ENCODE measurements around the gene H6PD.

Gene H6PD

DNA sequence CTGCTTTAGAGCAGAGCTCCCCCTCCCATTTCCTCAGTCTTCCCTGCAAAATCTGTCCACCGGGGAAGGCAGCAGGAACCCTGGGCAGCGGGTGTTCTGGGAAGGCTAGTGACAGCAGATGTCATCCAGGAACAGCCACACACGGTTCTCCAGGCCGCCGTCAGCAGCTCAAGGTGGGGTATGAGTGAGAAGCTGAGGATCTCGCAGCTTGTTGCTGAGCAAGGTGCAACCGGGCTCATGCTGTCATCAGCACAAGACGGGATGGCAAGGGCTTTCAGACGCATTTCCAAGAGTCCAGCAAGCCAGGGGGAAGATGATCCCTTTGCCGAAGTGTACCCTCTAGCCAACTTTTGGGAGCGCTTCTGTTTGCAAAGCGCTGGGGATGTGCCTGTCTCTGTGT is 35.1 kb downstream of the H6PD start:
- H3K27ac ChIP-seq, result peak overlapping the region; percentile 42
- TF ChIP-seq, protein P1, sequence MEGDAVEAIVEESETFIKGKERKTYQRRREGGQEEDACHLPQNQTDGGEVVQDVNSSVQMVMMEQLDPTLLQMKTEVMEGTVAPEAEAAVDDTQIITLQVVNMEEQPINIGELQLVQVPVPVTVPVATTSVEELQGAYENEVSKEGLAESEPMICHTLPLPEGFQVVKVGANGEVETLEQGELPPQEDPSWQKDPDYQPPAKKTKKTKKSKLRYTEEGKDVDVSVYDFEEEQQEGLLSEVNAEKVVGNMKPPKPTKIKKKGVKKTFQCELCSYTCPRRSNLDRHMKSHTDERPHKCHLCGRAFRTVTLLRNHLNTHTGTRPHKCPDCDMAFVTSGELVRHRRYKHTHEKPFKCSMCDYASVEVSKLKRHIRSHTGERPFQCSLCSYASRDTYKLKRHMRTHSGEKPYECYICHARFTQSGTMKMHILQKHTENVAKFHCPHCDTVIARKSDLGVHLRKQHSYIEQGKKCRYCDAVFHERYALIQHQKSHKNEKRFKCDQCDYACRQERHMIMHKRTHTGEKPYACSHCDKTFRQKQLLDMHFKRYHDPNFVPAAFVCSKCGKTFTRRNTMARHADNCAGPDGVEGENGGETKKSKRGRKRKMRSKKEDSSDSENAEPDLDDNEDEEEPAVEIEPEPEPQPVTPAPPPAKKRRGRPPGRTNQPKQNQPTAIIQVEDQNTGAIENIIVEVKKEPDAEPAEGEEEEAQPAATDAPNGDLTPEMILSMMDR (conservative IDR thresholded peaks at IDR 0.05), result no peak

DNA sequence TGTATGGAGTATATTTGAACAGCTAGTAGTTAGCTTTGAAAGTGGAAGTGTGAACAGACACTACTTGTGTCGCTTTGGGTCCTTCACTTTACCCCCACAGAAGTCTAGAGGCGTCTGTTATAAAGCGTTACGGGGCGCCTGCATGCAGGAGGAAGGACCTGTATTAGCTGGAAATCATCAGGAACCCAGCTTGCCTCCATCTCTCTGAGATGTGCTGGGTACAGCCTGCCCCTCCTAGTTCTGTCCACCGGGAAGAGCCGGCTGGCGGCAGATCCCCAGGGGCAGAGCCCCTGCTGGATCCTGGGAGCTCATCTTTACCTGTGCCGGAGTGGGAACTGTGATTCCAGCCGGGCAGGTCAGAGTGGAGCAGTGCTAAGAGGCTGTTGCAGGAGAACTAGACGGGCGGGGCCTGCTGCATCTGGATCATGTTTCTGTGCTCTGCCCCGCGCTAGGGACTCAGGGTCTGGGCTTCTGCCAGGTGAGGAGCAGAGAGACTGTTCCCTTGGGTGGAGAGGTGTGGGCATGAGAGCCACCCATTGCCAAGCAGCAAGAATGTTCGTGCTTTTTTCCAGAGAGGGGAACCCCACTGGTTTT is 35.8 kb downstream of the H6PD start:
- TF ChIP-seq, protein P1 (conservative IDR thresholded peaks at IDR 0.05), result no peak
- H3K27ac ChIP-seq, result peak overlapping the region; percentile 42

DNA sequence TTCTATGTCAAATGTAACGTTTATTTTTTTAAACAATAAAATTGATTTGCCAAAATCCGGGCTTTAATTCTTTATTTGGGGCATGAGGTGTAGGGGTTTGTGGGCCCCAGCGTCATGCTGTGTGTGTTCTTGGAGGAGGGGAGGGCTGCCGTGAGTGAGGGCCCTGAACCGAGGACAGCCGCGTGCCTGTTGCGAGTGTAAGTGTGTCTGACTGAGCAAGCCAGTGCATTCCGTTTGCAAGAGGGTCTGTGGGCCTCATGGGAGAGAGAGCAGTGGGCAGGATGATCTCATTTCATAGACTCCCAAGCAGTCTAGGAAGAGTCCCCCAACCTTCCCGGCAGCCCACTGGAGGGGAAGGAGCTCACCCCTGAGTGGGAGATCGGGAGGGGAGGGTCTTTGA is 36.7 kb downstream of the H6PD start:
- no peak overlapping the region for H3K27ac ChIP-seq
- TF ChIP-seq, protein P1 (conservative IDR thresholded peaks at IDR 0.05), result no peak

DNA sequence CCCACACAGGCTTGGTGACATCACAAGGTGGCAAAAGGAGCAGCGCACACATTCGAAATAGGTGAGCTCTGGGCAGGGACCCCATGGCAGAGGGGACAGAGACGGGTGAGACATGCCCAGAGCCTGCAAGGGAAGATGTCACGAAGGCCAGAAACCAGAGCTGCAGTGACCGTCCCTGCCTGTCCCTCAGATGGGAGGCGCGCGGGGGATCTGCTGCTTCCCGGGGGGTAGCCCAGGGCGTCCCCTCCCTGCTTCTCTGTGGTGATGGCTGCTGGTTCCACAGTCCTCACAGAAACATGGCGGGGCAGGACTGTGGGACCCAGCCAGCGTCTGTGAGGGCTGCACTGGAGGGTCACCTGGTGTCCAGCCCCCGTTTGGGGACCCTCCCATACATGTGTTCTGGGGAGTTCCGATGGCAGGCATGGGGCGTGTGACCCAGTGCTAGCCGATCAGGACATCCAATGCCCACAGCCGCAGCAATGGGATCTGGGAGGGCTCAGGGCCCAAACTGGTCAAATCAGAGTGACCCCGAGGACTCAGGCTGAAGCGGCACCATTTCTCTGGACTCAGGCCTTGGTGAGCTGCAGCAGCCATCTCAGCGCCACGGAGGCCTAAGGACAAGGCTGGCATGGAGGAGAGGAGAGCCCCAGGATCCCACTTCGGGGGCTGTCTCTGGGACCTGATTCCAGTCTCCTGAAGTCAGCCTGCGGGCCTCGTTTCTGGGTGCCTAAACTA is 37.5 kb downstream of the H6PD start:
- no peak overlapping the region for H3K27ac ChIP-seq

DNA sequence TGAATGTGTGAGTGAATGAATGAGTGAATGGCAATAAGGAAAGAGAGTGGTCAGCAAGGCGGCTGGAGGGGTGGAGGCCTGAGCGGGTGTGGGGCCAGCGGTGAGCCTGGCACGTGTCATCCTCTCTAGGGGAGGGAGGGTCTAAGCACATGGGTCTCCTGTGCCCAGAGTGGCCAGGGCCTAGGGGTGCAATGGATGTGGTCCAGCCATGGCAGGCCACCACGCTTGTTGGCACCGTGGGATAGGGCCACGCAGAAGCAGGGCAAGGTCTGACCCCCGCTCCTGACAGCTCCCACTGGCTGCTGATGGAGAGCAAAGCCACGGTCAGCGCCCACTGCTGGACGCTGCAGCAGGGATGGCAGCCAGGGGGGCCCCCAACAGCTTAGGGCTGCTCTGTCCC is 38.6 kb downstream of the H6PD start:
- H3K27ac ChIP-seq, result no peak overlapping the region
- TF ChIP-seq, protein P1 (conservative IDR thresholded peaks at IDR 0.05), result no peak

More for the DNA sequence above, 37.5 kb downstream of the H6PD start:
- TF ChIP-seq, protein P1 (conservative IDR thresholded peaks at IDR 0.05), result no peak

DNA sequence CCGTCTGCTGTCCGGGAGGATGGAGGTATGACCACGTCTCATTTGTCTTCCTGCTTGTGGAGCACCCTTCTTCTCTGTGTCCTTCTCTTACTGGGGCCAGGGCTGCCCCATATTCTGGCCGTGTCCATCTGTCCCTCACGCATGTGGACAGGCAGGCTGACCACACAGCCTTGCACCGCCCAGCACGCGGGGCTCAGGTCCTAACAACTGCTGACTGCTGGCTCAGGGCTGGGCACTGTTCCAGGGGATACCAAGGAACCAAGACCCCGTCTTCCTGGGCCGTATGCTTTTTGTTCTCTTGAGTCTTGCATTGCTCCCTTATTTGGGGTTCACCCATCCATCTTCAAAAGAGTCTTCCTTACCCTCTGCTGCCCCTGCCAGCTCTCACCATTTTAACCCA is 40.6 kb downstream of the H6PD start:
- no peak overlapping the region for H3K27ac ChIP-seq
- TF ChIP-seq, protein P1 (conservative IDR thresholded peaks at IDR 0.05), result no peak

DNA sequence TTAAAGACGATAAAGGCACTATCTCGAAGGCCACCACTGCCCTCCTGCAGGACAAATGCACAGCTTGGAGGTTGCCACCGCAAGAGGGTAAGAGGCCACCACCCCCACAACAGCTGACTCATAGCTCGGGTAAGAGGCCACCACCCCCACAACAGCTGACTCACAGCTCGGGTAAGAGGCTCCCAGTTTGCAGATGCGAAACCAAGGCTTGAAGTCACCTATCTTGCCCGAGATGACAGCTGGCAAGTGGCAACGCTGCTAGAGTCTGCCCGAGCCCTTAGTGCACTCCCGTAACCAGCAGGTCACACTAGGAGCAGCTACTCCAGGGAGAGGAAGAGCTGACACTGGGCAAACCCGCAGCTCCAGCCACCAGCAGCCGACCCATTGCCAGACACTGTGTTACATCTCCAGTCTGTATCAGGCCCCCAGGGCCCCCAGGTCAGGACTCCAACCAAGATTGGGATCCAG is 41.0 kb downstream of the H6PD start:
- no peak overlapping the region for H3K27ac ChIP-seq
- TF ChIP-seq, protein P1 (conservative IDR thresholded peaks at IDR 0.05), result no peak

All from VCaP (cell line).